ENCODE measurements around the gene CLIP1. TPM values are rescaled to one million over a fixed set of nuclear protein-coding genes. Genes with fewer than 3 reads are reported as not detected.

The CLIP1 gene
- total and polyA plus RNA-seq, 2 of the 4 experiments (the other 2 are of a cell fraction): 38.0 to 54.8 TPM

DNA sequence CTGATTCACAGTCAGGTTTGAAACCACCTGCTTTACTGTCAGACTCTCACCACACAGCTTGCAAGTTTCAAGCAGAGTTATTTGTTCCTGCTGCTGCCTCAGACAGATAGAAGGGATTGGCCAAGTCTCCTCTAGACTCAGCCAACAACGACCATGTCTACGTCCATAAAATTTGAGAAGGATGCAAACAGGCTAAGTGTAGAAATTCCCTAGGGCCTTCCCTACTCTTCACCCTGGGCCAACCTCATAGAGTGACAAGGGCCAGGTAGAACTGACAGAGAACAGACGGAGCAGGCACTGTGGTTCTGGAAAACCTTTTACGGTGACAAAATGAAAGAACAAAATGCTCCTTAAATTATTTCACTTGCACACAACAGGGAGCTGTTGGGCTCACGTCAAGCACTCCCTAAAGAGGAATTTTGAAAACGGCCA, 39.5 kb downstream of the CLIP1 start:
- TF ChIP-seq FOS (IDR thresholded peaks at IDR 0.05; ENCODE audit: low read depth, low read length) (no peak), POLR2A (IDR thresholded peaks at IDR 0.05; ENCODE audit: low read depth, low read length) (no peak), RFX5 (IDR thresholded peaks at IDR 0.05; ENCODE audit: low read depth, low read length) (no peak), SMC3 (IDR thresholded peaks at IDR 0.05; ENCODE audit: low read depth, low read length) (no peak), BHLHE40 (IDR thresholded peaks at IDR 0.05; ENCODE audit: low read depth, low read length) (no peak), MAFK (IDR thresholded peaks at IDR 0.05; ENCODE audit: low read depth, low read length) (no peak)
- TF ChIP-seq, protein P1, sequence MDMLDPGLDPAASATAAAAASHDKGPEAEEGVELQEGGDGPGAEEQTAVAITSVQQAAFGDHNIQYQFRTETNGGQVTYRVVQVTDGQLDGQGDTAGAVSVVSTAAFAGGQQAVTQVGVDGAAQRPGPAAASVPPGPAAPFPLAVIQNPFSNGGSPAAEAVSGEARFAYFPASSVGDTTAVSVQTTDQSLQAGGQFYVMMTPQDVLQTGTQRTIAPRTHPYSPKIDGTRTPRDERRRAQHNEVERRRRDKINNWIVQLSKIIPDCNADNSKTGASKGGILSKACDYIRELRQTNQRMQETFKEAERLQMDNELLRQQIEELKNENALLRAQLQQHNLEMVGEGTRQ (IDR thresholded peaks at IDR 0.05; ENCODE audit: low read depth, low read length): no peak
- Histone ChIP-seq H2BK15ac (ENCODE audit: low read depth, low read length) (no peak overlapping the region), H3K79me1 (ENCODE audit: low read depth in 1 of 2, low read length in 2 of 2) (peaks cover 41 to 67% of the 10 kb centered on the region in 2 experiments), H4K5ac (ENCODE audit: low read depth, low read length) (no peak overlapping the region), H3K9me1 (ENCODE audit: insufficient read depth, low read length) (peaks cover 16% of the 10 kb centered on the region), H3K36me3 (ENCODE audit: control insufficient read depth, insufficient read depth, low read length) (peaks cover 23% of the 10 kb centered on the region), H3K4ac (ENCODE audit: low read depth, low read length) (no peak overlapping the region), H2AFZ (replicated peaks; ENCODE audit: low read length, poor library complexity) (no peak overlapping the region), H4K8ac (ENCODE audit: low read depth in 2 of 2, low read length in 2 of 2) (no peak overlapping the region), H3K27me3 (ENCODE audit: control insufficient read depth, insufficient read depth, low read length) (no peaks in the 10 kb centered on the region), H3K4me2 (ENCODE audit: low read depth, low read length) (no peak overlapping the region), H2BK20ac (ENCODE audit: low read depth, low read length) (no peak overlapping the region), H3K27ac (ENCODE audit: insufficient read depth, low read length) (no peak overlapping the region), H3K18ac (ENCODE audit: low read depth, low read length) (no peak overlapping the region), H2BK5ac (ENCODE audit: low read depth, low read length, poor library complexity, severe bottlenecking) (no peak overlapping the region), H2AK9ac (replicated peaks; ENCODE audit: low read depth, low read length, poor library complexity) (no peak overlapping the region), H3K23ac (ENCODE audit: low read depth, low read length) (no peak overlapping the region), H4K91ac (ENCODE audit: insufficient read depth, low read depth, low read length) (no peak overlapping the region), H3K4me1 (ENCODE audit: control insufficient read depth, insufficient read depth, low read length) (no peaks in the 10 kb centered on the region), H2AK5ac (ENCODE audit: low read depth, low read length) (no peak overlapping the region), H3K9ac (ENCODE audit: low read depth, low read length) (no peak overlapping the region), H3K4me3 (ENCODE audit: insufficient read depth, low read depth, low read length) (no peak overlapping the region), H4K20me1 (ENCODE audit: insufficient read depth, low read length) (peaks cover 34% of the 10 kb centered on the region), H2BK120ac (ENCODE audit: low read depth, low read length) (no peak overlapping the region), H3K56ac (ENCODE audit: extremely low read depth, insufficient read depth, low read length) (no peak overlapping the region), H3K9me3 (ENCODE audit: control insufficient read depth, insufficient read depth, low read length) (no peaks in the 10 kb centered on the region), H3K14ac (replicated peaks; ENCODE audit: low read depth, low read length) (no peak overlapping the region)
- WGBS, 2 experiments (ENCODE audit: extremely low coverage in 2 of 2, insufficient read length in 1 of 2): 100% methylated on average over 1 of the region's 6 CpGs; no CpG with 5 or more reads in 1 of the 2 experiments
- dilution Hi-C loops (cut with HindIII; ENCODE audit: low sequenced_read_pairs, unreplicated experiment) (no loop called here), in situ Hi-C loops (cut with MboI; ENCODE audit: low sequenced_read_pairs) (no loop called here), intact Hi-C loops (cut with micrococcal nuclease) (no loop called here)
- CTCF ChIA-PET: no interaction called here
- no TSS peak for BruUV-seq (replicated peaks)
- no peak for DNase-seq
- POLR2A ChIA-PET (ENCODE audit: unreplicated experiment): no interaction called here
- ATAC-seq (ENCODE audit: low read depth): no peak

Data from IMR-90 (cell line).